HL-60/S4 treated with retinoic acid at 250 ng/mL for 4 days and 3 days (cell line): Measurements from ENCODE around the gene RPS3.
"Not testable (repeated sequence)": the region's sequence is repeated elsewhere in the genome, so short reads cannot be mapped to it uniquely, and the experiment has no call there.

Experiments
- in situ Hi-C: fragments of 300-500 bp; cut with MboI; formaldehyde crosslinking; loops from 2 replicates; pipeline ENCODE4 v1.7.0; 2022; ENCODE audit warnings: low sequenced_read_pairs

RPS3 gene

GRCh38 chr11:75399344-75400145 is at the start of gene RPS3:
TSS of gene RPS3 (plus strand) at chr11:75399518. CDS start at chr11:75399548, 30 bp downstream.
- in situ Hi-C loops = no loop called here

- in situ Hi-C loops = no loop called here
These were observed 49.7 kb upstream of the RPS3 start for GRCh38 chr11:75349521-75350116.

GRCh38 chr11:75350122-75350742 is 49.1 kb upstream of the RPS3 start:
- in situ Hi-C loops = no loop called here

- in situ Hi-C loops = no loop called here
These were observed 48.4 kb upstream of the RPS3 start for GRCh38 chr11:75350743-75351540.

GRCh38 chr11:75351541-75351790 is 47.9 kb upstream of the RPS3 start, which contains the start of gene ARRB1:
TSS of gene ARRB1 (minus strand) at chr11:75351661. CDS start at chr11:75351607, 54 bp downstream.
- in situ Hi-C loops = no loop called here

GRCh38 chr11:75351791-75352587 is 47.3 kb upstream of the RPS3 start:
- in situ Hi-C loops = no loop called here

GRCh38 chr11:75352588-75353206 is 46.6 kb upstream of the RPS3 start:
- in situ Hi-C loops = no loop called here

- in situ Hi-C loops = no loop called here
These were observed 44.3 kb upstream of the RPS3 start for GRCh38 chr11:75355051-75355450.

GRCh38 chr11:75356613-75357012 is 42.7 kb upstream of the RPS3 start:
- in situ Hi-C loops = no loop called here

- in situ Hi-C loops = not testable (repeated sequence)
These were observed 37.0 kb upstream of the RPS3 start for GRCh38 chr11:75362285-75362684.

- in situ Hi-C loops = no loop called here
These were observed 33.6 kb upstream of the RPS3 start for GRCh38 chr11:75365711-75366181.

- in situ Hi-C loops = not testable (repeated sequence)
These were observed 32.5 kb upstream of the RPS3 start for GRCh38 chr11:75366826-75367225.

GRCh38 chr11:75369560-75370255 is 29.6 kb upstream of the RPS3 start:
- in situ Hi-C loops = no loop called here

GRCh38 chr11:75371949-75372876 is 27.1 kb upstream of the RPS3 start:
- in situ Hi-C loops = no loop called here

GRCh38 chr11:75373201-75373600 is 26.1 kb upstream of the RPS3 start:
- in situ Hi-C loops = no loop called here

- in situ Hi-C loops = no loop called here
These were observed 24.7 kb upstream of the RPS3 start for GRCh38 chr11:75374646-75375045.

- in situ Hi-C loops = no loop called here
These were observed 23.7 kb upstream of the RPS3 start for GRCh38 chr11:75375626-75376025.

GRCh38 chr11:75376175-75376574 is 23.1 kb upstream of the RPS3 start:
- in situ Hi-C loops = no loop called here
